ENCODE data around the gene TRPM8.

- TF ChIP-seq, protein P1, sequence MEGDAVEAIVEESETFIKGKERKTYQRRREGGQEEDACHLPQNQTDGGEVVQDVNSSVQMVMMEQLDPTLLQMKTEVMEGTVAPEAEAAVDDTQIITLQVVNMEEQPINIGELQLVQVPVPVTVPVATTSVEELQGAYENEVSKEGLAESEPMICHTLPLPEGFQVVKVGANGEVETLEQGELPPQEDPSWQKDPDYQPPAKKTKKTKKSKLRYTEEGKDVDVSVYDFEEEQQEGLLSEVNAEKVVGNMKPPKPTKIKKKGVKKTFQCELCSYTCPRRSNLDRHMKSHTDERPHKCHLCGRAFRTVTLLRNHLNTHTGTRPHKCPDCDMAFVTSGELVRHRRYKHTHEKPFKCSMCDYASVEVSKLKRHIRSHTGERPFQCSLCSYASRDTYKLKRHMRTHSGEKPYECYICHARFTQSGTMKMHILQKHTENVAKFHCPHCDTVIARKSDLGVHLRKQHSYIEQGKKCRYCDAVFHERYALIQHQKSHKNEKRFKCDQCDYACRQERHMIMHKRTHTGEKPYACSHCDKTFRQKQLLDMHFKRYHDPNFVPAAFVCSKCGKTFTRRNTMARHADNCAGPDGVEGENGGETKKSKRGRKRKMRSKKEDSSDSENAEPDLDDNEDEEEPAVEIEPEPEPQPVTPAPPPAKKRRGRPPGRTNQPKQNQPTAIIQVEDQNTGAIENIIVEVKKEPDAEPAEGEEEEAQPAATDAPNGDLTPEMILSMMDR (IDR thresholded peaks at IDR 0.05) = no peak
- TF ChIP-seq POLR2A (IDR thresholded peaks at IDR 0.05) (no peak), POLR2AphosphoS5 (IDR thresholded peaks at IDR 0.05) (no peak)
Measured at GRCh38 chr2:234044157-234044556, 127.0 kb downstream of the TRPM8 start.
